HL-60/S4 treated with retinoic acid at 250 ng/mL for 4 days and 3 days (cell line): Measurements from ENCODE around the gene PDILT.
"Not testable (repeated sequence)": the region's sequence is repeated elsewhere in the genome, so short reads cannot be mapped to it uniquely, and the experiment has no call there.

Experiments used
- in situ Hi-C: fragments of 300-500 bp; cut with MboI; formaldehyde crosslinking; loops from 2 replicates; pipeline ENCODE4 v1.7.0; 2022; ENCODE audit warnings: low sequenced_read_pairs

Gene PDILT, protein sequence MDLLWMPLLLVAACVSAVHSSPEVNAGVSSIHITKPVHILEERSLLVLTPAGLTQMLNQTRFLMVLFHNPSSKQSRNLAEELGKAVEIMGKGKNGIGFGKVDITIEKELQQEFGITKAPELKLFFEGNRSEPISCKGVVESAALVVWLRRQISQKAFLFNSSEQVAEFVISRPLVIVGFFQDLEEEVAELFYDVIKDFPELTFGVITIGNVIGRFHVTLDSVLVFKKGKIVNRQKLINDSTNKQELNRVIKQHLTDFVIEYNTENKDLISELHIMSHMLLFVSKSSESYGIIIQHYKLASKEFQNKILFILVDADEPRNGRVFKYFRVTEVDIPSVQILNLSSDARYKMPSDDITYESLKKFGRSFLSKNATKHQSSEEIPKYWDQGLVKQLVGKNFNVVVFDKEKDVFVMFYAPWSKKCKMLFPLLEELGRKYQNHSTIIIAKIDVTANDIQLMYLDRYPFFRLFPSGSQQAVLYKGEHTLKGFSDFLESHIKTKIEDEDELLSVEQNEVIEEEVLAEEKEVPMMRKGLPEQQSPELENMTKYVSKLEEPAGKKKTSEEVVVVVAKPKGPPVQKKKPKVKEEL

DNA sequence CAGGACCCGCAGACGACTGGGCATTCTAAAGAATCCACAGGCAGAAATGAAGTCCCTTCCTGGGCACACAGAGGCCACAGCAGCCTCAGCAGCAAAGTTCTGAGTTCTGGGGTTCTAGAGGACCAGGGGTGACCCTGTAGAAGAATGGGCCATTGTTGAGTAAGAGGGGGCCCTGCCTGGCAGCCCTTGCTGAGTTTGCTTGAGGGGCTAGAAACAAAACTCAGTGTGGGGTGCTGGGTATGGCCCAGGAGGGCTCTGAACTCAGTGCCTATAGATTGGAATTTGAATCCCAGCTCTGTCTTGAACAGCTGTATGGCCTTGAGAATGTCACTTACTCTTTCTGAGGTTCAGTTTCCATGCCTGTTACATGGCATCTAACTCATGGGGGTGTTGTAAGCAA, at the start of gene PDILT:
Gene PDILT (minus strand): TSS at position 101 of the 400 bp plus-strand sequence. CDS start 5,437 bp downstream, outside the sequence.
- in situ Hi-C loops, result no loop called here

DNA sequence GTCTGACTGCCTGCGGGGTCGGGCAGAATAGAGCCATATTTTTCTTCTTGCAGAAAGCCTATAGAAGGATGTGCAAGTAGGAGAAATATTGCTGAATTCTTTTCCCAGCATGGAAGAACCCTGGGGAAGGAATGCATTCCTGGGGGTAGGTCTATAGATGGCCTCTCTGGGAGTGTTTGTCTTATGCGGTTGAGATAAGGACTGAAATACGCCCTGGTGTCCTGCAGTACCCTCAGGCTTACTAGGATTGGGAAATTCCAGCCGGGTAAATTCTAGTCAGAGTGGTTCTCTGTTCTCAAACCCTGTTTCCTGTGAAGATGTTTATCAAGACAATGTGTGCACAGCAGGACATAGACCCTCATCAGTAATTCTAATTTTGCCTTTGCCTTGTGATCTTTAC, 49.1 kb upstream of the PDILT start:
- in situ Hi-C loops, result not testable (repeated sequence)

DNA sequence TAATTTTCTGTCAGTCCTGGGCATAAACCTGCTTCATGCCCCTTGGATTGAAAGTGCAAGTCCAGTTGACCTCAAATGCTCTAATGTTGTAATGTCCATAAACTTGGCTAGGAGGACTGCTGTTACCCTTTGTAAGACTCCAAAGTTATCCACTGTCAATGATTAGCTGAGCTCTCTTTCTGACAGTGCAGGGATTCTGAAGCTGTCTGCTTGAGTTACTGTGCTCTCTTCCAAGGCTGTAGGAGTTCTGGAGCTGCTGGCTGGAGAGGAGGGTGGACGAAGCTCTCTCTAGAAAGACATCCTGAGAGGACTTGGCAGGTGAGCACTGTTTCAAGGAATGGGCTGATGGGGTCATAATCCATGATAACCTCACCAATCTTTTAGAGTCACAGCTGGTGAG, 46.8 kb upstream of the PDILT start, which contains the start of gene ACSM2A:
Gene ACSM2A (plus strand): TSS at position 158 of the 400 bp plus-strand sequence. CDS start 8,594 bp downstream, outside the sequence.
- in situ Hi-C loops, result not testable (repeated sequence)

DNA sequence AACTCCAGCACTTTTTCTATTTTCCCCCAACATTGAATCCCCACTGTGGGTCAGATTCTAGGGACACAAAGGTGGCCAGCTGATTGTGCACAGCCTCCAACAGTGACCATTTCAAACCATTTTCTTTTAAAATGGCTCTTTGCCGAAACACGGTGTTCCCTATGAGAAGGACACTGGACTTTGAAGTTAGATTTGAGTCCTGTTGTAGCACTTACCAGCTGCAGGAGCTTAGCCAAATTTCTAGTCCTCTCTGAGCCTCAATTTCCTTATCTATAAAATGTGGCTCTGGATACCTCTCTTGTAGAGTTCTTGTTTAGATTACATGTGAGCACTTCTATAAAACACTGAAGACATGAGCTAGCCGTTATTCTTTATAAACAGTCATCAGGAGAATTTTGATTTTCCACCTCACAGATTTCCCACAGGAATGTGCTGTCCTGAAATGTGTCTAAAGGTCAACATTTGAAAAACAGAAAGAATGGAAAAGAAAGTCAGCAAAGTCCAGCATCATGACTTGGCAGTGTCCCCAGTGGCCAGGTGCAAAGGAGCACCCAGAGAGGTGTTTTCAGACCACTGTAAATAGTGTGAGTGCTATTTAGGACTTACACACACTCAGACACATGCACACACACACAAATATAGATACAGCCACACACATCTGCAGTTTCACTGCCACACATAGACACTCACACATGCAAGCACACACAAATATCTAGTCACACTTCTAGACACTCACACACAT, 42.3 kb upstream of the PDILT start:
- in situ Hi-C loops, result not testable (repeated sequence)

DNA sequence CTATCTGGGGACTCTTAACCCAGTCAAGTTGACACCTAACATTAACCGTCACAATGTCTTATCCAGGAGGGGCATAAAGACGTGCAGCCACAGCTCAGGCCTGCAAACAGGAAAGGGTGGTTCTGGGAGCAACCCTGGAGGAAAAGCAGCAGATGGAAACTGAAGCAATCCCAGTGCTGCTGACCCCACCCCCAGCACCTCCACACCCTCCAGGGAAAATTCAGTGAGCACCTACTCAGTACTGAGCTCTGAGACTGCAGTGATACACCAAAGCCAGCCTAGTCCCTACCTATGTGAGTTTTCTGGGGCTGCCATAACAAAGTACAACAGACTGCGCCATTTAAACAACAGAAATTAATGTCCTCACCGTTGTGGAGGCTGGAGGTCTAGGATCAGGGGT, 37.3 kb upstream of the PDILT start:
- in situ Hi-C loops, result not testable (repeated sequence)

DNA sequence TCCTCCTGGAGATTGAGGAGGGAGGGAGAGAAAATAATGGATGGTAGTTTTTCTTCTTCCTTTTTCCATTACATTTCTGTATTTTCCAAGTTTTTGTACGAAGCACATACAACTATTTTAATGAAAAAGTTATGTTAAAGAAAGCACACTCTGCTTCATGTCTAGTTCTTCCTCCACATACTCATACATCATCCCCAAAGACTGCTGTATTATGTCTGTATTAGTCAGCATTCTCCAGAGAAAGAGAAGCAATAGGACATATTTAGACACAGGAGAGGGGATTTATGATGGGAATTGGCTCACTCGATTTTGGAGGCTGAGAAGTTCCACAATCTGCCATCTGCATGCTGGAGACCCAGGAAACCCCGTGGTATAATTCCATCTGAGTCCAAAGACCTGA, 36.7 kb upstream of the PDILT start:
- in situ Hi-C loops, result no loop called here

DNA sequence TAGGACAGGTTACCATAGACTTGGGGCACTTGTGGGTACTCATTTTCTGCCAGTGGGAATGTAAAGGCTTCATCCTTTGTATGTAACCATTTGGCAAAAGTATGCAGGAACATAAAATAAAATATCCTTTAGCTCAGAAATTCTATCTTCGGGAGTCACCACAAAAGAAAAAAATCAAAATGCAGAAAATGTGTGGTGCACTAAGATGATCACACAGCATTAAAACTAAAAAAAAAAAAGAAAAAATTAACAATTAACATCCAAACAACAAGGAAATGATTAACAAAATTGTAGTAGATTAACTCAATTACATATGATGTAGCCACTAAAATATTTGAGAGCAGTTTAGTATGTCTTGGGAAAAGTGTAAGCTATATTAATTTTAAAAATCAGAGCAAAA, 36.2 kb upstream of the PDILT start:
- in situ Hi-C loops, result not testable (repeated sequence)

DNA sequence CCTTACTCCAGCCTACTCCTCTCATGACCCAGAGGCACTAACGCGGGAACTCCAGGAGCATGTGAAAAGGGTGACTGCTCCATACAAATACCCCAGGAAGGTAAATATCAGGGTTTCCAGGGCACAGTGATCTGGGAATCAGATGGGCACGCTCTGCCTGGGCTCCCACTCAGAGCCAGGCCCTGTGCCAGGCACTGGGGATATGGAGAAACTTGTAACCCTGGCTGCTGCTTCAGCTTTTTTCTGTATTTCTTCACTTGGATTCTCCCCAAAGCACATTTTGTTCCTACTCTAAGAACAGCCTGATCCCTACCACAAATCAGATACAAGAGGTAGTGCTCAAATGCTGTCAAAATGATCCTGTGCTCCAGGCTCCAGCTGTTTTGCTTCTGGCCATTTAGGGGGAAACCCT, 35.3 kb upstream of the PDILT start:
- in situ Hi-C loops, result not testable (repeated sequence)

DNA sequence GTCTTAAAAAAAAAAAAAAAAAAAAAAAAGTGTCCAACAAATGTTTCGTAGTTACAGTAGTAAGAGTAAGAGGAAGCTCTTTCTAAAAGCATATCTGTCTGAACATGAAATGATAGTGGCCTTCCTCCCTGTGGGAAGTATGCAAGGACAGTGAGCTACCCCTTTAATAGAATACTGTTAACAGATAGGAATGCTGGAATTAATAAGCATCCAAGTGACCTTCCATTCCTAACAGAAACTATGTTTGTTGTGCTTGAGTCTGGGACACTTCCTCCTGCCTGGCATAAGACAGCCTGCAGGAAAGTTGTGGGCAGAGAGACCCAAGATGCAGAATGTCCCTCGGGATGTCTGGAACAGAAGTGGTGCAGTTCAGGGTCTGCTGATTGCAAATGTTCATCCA, 34.4 kb upstream of the PDILT start:
- in situ Hi-C loops, result not testable (repeated sequence)

DNA sequence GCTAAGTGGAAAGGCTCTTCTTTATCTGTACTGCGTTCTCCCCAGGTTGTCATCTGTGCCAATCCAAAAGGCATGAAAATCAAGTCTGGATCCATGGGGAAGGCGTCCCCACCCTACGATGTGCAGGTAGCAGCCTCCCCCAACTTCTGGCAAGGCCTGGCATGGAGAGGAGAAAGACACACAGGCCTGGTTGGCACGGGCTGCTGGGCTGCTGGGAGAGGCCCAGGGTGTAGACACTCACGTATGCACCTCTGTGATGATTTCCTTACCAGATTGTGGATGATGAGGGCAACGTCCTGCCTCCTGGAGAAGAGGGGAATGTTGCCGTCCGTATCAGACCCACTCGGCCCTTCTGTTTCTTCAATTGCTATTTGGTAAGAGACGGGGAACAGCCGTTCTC, 26.4 kb upstream of the PDILT start:
- in situ Hi-C loops, result no loop called here

DNA sequence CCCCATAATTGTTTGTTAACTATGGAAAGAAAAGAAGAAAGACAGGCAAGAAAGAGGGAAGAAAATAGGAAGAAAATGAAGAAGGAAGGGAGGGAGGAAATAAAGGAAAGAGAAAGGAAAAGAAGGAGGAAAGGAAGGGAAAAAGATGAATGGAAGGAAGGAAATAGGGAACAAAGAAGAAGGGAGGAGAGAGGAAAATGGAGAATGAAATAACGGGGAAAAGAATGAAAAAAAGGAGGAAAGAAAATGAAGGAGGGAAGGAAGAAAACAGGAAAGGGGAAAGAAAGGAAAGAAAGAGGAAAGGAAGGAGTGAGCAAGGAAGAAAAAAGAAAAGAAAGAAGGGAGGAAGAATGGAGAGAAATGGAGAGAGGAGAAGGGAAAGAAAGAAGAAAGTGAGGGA, 25.9 kb upstream of the PDILT start:
- in situ Hi-C loops, result not testable (repeated sequence)

DNA sequence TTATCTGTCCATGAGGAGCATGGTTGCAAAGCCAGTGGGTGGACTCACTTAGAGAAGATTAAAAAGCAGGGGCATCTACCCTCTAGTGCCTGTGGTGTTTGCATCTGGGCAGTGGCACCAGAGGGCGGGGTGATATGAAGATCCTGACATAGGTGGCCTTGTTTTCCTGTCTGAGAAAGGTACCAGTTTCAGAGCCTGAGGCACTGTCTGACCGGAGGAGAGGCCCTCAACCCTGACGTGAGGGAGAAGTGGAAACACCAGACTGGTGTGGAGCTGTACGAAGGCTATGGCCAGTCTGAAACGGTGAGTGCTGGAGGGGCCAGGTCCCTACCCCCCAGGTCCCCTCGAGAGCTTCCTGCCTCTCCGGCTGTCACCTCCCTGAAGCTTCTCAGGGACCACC, 25.0 kb upstream of the PDILT start:
- in situ Hi-C loops, result not testable (repeated sequence)

DNA sequence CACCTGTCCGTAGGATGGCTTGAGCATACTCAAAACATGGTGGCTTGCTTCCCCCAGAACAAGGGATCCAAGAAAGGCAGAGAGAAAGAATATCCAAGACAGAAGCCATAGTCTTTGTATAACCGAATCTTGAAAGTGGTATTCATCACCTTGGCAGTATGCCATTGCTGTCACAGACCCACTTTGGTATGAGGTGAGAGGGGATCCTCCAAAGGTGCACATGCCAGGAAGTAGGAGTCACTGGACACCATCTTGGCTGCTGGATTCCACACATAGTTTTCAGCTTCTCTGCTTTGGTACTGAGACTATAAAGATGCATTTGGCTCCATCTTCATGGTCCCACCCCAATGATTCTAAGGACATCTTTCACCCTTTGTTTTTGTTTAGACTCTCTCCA, 22.9 kb upstream of the PDILT start:
- in situ Hi-C loops, result not testable (repeated sequence)

DNA sequence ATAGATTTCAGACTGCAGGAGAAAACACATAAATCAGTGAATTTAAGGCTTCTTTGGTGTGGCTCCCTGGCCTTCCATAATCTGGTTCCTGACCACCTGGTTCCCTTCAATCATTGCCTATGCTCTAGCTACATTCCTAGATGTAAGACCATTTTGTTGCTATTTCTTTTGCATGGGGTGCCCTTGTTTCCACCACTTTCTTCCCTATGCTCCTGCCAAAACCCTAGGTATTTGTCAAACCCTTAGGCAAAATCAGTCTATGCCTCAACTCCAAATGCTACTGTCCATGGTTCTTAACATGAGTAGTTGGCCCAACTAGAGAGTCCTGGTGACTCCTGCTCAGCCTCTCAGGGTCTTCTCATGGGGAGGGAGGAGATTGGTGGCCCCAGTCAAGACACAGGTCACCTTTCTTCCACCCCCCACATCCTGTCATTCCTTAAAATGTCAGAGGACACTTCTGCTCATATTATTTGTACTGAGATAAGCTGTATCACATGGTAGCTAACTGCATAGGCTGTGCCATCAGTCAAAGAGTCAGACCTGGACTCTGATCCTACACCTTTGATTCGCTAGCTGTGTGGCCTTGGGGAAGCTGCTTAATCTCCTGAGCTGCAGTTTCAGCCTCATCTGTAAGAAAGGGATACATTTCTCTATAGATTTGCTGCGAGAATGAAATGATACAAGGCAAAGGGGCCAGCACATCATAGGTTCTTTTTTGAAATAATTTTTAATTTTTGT, 19.8 kb upstream of the PDILT start:
- in situ Hi-C loops, result no loop called here

DNA sequence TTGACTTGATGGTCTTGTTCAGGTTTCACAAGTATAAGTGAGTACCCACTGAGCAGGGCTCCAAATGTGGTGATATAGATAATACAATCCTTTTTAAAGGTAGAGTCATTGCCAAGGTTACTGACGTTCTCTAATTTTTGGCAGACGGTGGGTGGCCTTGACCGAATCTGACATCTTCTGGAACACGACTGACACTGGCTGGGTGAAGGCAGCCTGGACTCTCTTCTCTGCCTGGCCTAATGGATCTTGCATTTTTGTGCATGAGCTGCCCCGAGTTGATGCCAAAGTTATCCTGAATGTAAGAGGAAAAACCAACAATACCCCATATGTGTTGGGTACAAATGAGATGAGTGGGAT, 19.2 kb upstream of the PDILT start:
- in situ Hi-C loops, result not testable (repeated sequence)

DNA sequence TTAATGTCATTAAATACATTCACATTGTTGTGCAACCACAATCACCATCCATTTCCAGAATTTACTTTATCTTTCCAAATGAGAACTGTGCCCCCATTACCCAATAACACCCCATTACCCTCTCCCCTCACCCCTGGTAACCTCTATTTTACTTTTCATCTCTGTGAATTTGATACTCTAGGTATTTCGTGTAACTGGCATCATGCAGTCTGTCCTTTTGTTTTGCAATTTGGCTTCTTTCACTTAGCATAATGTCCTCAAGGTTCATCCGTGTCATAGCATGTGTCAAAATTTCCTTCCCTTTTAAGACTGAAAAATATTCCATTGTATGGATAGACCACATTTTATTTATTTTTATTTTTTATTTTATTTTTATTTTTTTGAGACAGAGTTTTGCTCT, 17.2 kb upstream of the PDILT start:
- in situ Hi-C loops, result not testable (repeated sequence)

DNA sequence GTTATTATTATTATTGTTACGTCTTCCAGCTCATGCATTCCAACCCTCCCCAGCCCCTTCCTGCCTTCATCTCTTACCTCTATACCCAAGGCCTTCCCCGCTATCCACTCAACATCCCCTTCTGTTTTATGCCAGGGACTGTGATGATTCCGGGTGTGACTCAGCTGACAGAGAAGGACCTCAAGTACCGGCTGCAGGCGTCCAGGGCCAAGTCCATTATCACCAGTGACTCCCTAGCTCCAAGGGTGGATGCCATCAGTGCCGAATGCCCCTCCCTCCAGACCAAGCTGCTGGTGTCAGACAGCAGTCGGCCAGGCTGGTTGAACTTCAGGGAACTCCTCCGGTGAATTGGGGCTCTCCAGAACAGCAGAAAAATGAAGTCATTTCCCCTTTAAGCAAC, 14.6 kb upstream of the PDILT start:
- in situ Hi-C loops, result not testable (repeated sequence)

DNA sequence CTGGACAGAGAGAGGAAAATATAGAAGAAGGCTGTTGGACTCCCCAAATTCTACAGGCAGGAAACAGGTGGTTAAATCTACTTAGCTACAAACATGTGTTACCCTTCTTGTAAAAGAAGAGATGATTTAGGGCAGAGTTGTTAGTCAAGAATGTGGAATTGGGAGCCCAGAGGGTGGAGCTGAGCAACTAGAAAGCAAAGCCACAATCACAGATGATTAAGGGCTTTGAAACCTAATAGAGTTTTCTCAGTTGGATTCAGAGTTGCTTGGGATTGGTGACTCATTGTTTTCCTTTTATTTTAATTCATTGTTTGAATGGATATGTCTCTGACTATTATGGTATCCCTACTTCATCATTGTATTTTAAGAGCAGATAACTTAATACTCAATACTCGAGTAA, 11.0 kb upstream of the PDILT start:
- in situ Hi-C loops, result no loop called here

DNA sequence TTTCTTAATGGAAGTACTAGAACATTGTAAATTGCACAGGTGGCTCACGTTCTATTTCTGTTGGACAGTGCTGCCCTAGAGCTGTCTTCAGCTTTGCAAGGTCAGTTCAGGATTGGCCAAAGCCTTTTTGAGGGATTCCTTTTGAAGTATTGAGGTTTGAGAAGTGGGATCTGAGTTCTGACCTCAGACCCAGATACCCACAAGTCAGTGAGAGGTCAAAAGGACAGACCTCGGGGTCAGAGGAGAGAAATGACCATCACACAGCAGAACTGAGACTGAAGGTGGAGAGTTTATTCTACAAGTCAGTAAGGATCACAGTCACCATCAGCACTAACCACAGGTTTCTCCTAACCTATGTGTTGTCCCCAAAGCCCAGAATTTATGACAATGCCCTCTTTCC, 6.5 kb upstream of the PDILT start:
- in situ Hi-C loops, result no loop called here

DNA sequence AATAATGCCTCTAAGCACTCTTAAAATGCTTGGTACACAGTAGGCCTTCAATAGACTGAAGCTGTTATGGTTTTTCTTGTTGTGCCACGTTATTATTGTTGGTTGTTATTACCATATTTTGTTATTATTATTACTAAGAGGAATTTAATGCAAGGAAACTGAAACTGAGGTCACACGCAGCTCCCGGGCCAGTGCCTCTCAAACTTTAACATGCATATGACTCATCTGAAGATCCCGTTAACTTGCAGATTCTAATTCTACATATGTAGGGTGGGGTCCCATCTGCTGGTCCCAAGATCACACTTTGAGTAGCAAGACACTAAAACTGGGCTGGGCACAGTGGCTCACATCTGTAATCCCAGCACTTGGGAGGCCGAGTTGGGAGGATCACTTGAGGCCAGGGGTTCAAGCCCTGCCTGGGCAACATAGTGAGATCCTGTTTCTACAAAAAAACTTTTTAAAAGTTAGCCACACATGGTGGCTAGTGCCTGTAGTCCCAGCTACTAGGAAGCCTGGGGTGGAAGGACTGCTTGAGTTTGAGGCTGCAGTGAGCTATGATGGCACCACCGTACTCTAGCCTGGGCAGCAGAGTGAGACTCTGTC, 5.7 kb upstream of the PDILT start:
- in situ Hi-C loops, result no loop called here
